Activated CD4-positive, alpha-beta T cell treated with anti-CD3 and anti-CD28 coated beads for 36 hours (primary cell): ENCODE data around the gene RRAS2. TPM values are rescaled to one million over a fixed set of nuclear protein-coding genes. Genes with fewer than 3 reads are reported as not detected.

Experiments used
- total RNA-seq, 2 experiments: library from RNA; stranded (reverse); gene quantifications; one replicate each; pipeline ENCODE4 v1.2.3, GENCODE V29; 2021

The RRAS2 gene
- total RNA-seq, 2 experiments from 2014 or later: 35.0 to 48.0 TPM

Other genes with a start within 250 kb of the RRAS2 start
- 100 to 1,000 TPM; 102 to 106 TPM for gene COPB1, start 140.6 kb upstream of the RRAS2 start, total RNA-seq
- gene PSMA1, start 161.2 kb upstream of the RRAS2 start, total RNA-seq: 100 to 1,000 TPM; 231 to 330 TPM